Activated CD4-positive, alpha-beta T cell treated with anti-CD3 and anti-CD28 coated beads, Interleukin-2, amount 10 ng/mL, durations not matched to agents 7 days and 5 days (primary cell): ENCODE results near the gene MRPL55. TPM values are rescaled to one million over a fixed set of nuclear protein-coding genes. Genes with fewer than 3 reads are reported as not detected.
A peak's percentile ranks its signal among the peaks of the same experiment; 100 is the strongest.

Experiments used
- CTCF ChIA-PET: fragments of 350-600 bp; sonication (Branson Sonifier 250); formaldehyde crosslinking; loops from one replicate; lab custom pipeline; 2021; ENCODE audit warnings: antibody characterized with exemption; lab: Charles Lee
- POLR2A ChIA-PET: fragments of 350-600 bp; sonication (Branson Sonifier 250); formaldehyde crosslinking; loops from one replicate; lab custom pipeline; 2021; ENCODE audit warnings: antibody characterized with exemption; lab: Charles Lee
- DNase-seq: peaks from one replicate; pipeline ENCODE4 v3.0.0-alpha.2; 2020
- H3K27ac Mint-ChIP-seq: one replicate; pipeline ENCODE4 v1.8.0; 2021; ENCODE audit warnings: mild to moderate bottlenecking, moderate library complexity, mixed read lengths
- H3K27me3 Mint-ChIP-seq: one replicate; pipeline ENCODE4 v1.8.0; 2021; ENCODE audit warnings: mixed read lengths
- H3K36me3 Mint-ChIP-seq: one replicate; pipeline ENCODE4 v1.8.0; 2021; ENCODE audit warnings: low read depth, mixed read lengths
- H3K4me1 Mint-ChIP-seq: one replicate; pipeline ENCODE4 v1.8.0; 2021; ENCODE audit warnings: mixed read lengths
- H3K4me3 Mint-ChIP-seq: one replicate; pipeline ENCODE4 v1.8.0; 2021; ENCODE audit warnings: mild to moderate bottlenecking, moderate library complexity, mixed read lengths
- H3K9me3 Mint-ChIP-seq: one replicate; pipeline ENCODE4 v1.8.0; 2021; ENCODE audit warnings: mixed read lengths
- total RNA-seq, 2 experiments: library from RNA; stranded (reverse); gene quantifications; one replicate each; pipeline ENCODE4 v1.2.3, GENCODE V29; 2021

MRPL55 gene
- total RNA-seq, 2 experiments from 2014 or later: 38.6 to 44.1 TPM

DNA sequence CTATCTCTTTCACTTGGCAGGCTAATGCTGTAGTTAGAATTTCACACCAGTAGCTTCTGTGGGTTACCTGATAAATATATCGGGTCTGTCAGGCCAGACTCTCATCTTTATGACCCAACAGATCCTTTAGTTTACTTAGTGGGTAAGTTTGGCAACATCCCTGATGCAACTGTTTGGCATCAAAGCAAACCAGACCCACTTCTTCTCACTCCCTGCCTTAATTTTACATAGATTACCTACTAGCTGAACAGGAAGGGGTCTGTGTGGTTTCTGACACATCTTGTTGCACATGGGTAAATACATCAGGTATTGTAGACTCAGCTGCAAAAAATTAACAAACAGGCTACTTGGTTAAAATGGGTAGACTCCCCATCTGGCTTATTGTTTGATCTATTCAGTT lies 27.8 kb upstream of the MRPL55 start:
- DNase-seq: no peak
- Mint-ChIP-seq H3K27me3 (peaks cover 27% of the 10 kb centered on the region), H3K9me3 (no peaks in the 10 kb centered on the region), H3K4me1 (peaks cover 17% of the 10 kb centered on the region), H3K27ac (no peak overlapping the region), H3K4me3 (no peak overlapping the region), H3K36me3 (peaks cover 9% of the 10 kb centered on the region)
- POLR2A ChIA-PET: no interaction called here
- CTCF ChIA-PET: interaction anchor here (1.4 to 11.0 kb wide), 4 partner anchors 11 to 48 kb away, joined by 3 to 104 read pairs (median 8); partner anchors contain the start of gene IBA57

GRCh38 chr1:228134591-228134990 lies 25.5 kb upstream of the MRPL55 start:
- peaks cover 19% of the 10 kb centered on the region for H3K4me1 Mint-ChIP-seq
- peaks cover 29% of the 10 kb centered on the region for H3K27me3 Mint-ChIP-seq
- H3K36me3 Mint-ChIP-seq: no peaks in the 10 kb centered on the region
- H3K9me3 Mint-ChIP-seq: no peaks in the 10 kb centered on the region
- ChIA-PET CTCF (interaction anchor here (1.3 to 1.9 kb wide), 3 partner anchors 8 to 32 kb away, joined by 3 to 7 read pairs (median 4); partner anchors contain the start of gene IBA57), POLR2A (interaction anchor here (0.5 kb wide), 1 partner anchor 61 kb away, joined by 3 read pairs; no protein-coding TSS in a partner anchor)
- no peak for DNase-seq
- H3K27ac Mint-ChIP-seq: no peak overlapping the region
- no peak overlapping the region for H3K4me3 Mint-ChIP-seq

- no peak overlapping the region for H3K27ac Mint-ChIP-seq
- ChIA-PET CTCF (interaction anchor here (0.8 to 2.2 kb wide), 4 partner anchors 10 to 35 kb away, joined by 3 to 9 read pairs (median 6); no protein-coding TSS in a partner anchor), POLR2A (no interaction called here)
- no peak overlapping the region for H3K4me3 Mint-ChIP-seq
- DNase-seq: no peak
- H3K9me3 Mint-ChIP-seq: no peaks in the 10 kb centered on the region
- peaks cover 21% of the 10 kb centered on the region for H3K27me3 Mint-ChIP-seq
- H3K36me3 Mint-ChIP-seq: no peaks in the 10 kb centered on the region
- peaks cover 11% of the 10 kb centered on the region for H3K4me1 Mint-ChIP-seq
Measured at GRCh38 chr1:228131766-228132165, 22.7 kb upstream of the MRPL55 start.

- POLR2A ChIA-PET: no interaction called here
- H3K27me3 Mint-ChIP-seq: no peaks in the 10 kb centered on the region
- H3K36me3 Mint-ChIP-seq: peaks cover 2% of the 10 kb centered on the region
- no peak overlapping the region for H3K4me3 Mint-ChIP-seq
- H3K27ac Mint-ChIP-seq: no peak overlapping the region
- no peak for DNase-seq
- CTCF ChIA-PET: interaction anchor here (1.8 to 3.1 kb wide), 2 partner anchors 12 to 40 kb away, joined by 9 to 10 read pairs; partner anchors contain the start of gene IBA57
- H3K4me1 Mint-ChIP-seq: peaks cover 11% of the 10 kb centered on the region
- H3K9me3 Mint-ChIP-seq: no peaks in the 10 kb centered on the region
Measured at GRCh38 chr1:228125185-228125584, 16.1 kb upstream of the MRPL55 start.

DNA sequence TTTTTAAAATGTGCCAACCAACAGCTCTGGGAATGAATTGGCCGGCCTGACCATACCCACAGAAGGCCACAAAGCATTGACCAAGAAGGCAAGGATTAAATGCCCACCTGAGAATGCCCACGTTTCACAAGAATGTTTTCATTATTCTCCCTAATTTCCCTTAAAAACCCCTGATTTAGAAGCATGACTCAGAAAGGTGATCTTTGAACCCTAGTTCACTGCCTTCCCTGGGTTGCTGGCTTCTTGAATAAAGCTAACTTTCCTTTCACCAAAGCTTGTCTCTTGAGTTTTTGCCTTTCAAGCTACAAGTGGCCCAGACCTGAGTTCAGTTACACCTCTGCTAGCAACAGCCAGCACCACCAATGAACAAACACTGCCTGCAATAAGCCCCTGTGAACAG lies 14.4 kb upstream of the MRPL55 start:
- Mint-ChIP-seq H3K27me3 (no peaks in the 10 kb centered on the region), H3K9me3 (peaks cover 6% of the 10 kb centered on the region), H3K36me3 (peaks cover 4% of the 10 kb centered on the region), H3K4me3 (no peak overlapping the region), H3K27ac (no peak overlapping the region), H3K4me1 (peaks cover 11% of the 10 kb centered on the region)
- ChIA-PET POLR2A (no interaction called here), CTCF (interaction anchor here (0.7 to 3.5 kb wide), 5 partner anchors 9 to 170 kb away, joined by 3 to 12 read pairs (median 4); partner anchors contain the start of gene IBA57)
- no peak for DNase-seq

DNA sequence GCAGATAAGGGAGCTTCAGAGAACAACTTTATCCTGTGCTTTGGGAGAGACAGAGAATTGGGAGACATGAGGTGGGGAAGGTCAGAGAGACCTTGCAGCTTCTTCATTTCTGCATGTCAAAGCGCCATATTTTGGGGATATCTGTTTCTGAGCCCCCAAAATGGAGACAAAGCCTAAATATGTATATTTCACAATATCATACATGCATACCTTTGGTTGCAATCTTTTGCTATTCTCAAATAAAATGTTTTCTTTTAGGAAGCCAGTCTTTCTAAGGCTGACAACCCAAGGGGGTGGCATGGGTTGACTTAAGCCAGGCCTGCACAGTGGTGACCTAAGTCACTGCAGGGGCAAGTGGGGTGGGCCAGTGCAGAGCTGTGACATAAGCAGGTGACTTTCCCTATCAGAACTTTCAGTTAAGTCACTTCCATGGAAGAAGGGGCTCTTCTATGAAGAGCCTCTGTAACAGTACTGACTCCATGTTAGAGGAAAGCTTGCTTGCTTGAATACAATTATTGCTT lies 13.9 kb upstream of the MRPL55 start:
- Mint-ChIP-seq H3K4me1 (peaks cover 11% of the 10 kb centered on the region), H3K36me3 (peaks cover 6% of the 10 kb centered on the region), H3K4me3 (no peak overlapping the region), H3K27me3 (no peaks in the 10 kb centered on the region), H3K9me3 (peaks cover 9% of the 10 kb centered on the region), H3K27ac (no peak overlapping the region)
- ChIA-PET CTCF (interaction anchor here (0.7 to 3.5 kb wide), 6 partner anchors 8 to 170 kb away, joined by 3 to 12 read pairs (median 4); partner anchors contain the start of gene IBA57), POLR2A (no interaction called here)
- DNase-seq: no peak

DNA sequence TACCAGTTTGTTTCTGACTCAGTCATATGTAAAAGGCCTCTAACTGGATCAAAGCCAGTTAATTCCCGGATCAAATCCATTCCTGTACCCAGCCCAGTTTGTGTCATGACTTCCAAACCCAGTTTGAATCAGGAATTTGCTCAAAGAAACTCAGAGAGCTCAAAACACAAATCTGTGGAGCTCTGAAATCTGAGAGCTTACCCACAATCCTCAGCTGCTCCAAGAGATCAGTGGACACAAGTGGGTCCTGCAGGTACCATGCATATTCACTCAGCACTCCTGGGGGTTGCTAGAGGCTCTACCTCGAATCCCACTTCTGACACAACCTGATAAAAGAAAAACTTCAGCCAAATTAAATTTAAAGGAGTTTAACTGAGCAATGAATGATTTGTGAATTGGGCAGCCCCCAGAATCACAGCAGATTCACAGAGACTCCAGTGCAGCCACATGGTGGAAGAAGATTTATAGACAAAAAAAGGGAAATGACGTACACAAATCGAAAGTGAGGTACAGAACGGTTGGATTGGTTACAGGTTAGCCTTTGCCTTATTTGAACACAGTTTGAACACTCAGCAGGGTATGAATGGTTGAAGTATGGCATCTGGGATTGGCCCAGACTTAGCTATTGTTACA lies 11.9 kb upstream of the MRPL55 start:
- POLR2A ChIA-PET: interaction anchor here (0.6 kb wide), 1 partner anchor 17 kb away, joined by 3 read pairs; no protein-coding TSS in a partner anchor
- DNase-seq: no peak
- Mint-ChIP-seq H3K27me3 (no peaks in the 10 kb centered on the region), H3K4me3 (no peak overlapping the region), H3K36me3 (peaks cover 11% of the 10 kb centered on the region), H3K9me3 (peaks cover 14% of the 10 kb centered on the region), H3K27ac (peak overlapping the region; percentile 41), H3K4me1 (peaks cover 11% of the 10 kb centered on the region)
- CTCF ChIA-PET: interaction anchor here (1.2 to 3.5 kb wide), 3 partner anchors 10 to 45 kb away, joined by 3 to 12 read pairs (median 9); partner anchors contain the start of gene IBA57

GRCh38 chr1:228120351-228120750 lies 11.3 kb upstream of the MRPL55 start:
- Mint-ChIP-seq H3K36me3 (peaks cover 11% of the 10 kb centered on the region), H3K4me3 (no peak overlapping the region), H3K27ac (no peak overlapping the region), H3K9me3 (peaks cover 14% of the 10 kb centered on the region), H3K4me1 (peaks cover 8% of the 10 kb centered on the region), H3K27me3 (no peaks in the 10 kb centered on the region)
- DNase-seq: no peak
- ChIA-PET CTCF (interaction anchor here (3.5 kb wide), 1 partner anchor 46 kb away, joined by 12 read pairs; the partner anchor contains the start of gene IBA57), POLR2A (no interaction called here)

DNA sequence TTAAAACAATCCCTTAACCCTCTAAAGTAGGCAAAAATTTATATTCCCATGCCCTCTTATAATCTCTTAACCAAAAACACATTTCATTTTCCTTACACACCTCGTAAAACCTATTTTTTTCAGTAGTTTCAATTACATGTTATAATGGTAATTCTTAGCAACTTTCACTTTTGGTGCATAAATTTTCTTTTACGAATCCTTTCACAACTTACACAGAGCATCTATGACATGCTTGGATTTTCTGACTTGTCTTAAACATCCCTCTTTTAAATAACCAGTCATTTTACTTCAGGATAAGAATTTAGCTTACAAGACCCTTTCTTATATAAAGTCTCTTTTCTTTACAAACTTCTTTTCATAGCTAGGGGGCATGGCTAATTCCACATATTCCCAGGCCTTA lies 8.9 kb upstream of the MRPL55 start:
- Mint-ChIP-seq H3K9me3 (peaks cover 14% of the 10 kb centered on the region), H3K36me3 (peaks cover 11% of the 10 kb centered on the region), H3K4me1 (peaks cover 7% of the 10 kb centered on the region), H3K27ac (no peak overlapping the region), H3K4me3 (no peak overlapping the region), H3K27me3 (no peaks in the 10 kb centered on the region)
- ChIA-PET POLR2A (no interaction called here), CTCF (interaction anchor here (1.0 kb wide), 1 partner anchor 8 kb away, joined by 4 read pairs; no protein-coding TSS in a partner anchor)
- DNase-seq: no peak

DNA sequence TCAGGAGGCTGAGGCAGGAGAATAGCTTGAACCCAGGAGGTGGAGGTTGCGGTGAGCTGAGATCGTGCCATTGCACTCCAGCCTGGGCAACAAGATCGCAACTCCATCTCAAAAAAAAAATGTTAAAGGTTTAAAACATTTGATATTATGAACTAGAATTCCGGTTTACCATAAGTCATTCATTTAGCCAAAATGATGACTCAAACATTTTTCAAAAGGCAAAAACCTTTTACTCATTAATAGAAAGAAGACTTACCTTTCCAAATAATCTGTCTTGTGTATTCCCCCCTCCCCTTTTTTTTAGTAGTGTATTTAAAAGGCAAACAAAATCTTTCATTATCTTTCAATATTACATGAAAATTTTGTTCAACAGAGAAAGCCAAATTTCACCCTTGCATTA lies 8.2 kb upstream of the MRPL55 start:
- CTCF ChIA-PET: no interaction called here
- H3K27me3 Mint-ChIP-seq: no peaks in the 10 kb centered on the region

GRCh38 chr1:228114827-228115226 lies 5.7 kb upstream of the MRPL55 start:
- CTCF ChIA-PET: interaction anchor here (1.7 kb wide), 1 partner anchor 16 kb away, joined by 4 read pairs; no protein-coding TSS in a partner anchor
- Mint-ChIP-seq H3K27me3 (no peaks in the 10 kb centered on the region), H3K9me3 (peaks cover 11% of the 10 kb centered on the region), H3K4me3 (no peak overlapping the region), H3K36me3 (peaks cover 7% of the 10 kb centered on the region), H3K27ac (no peak overlapping the region), H3K4me1 (peaks cover 7% of the 10 kb centered on the region)
- POLR2A ChIA-PET: no interaction called here
- DNase-seq: no peak

More for the DNA sequence above, 8.2 kb upstream of the MRPL55 start:
- Mint-ChIP-seq H3K27ac (no peak overlapping the region), H3K4me1 (peaks cover 7% of the 10 kb centered on the region), H3K36me3 (peaks cover 11% of the 10 kb centered on the region), H3K4me3 (no peak overlapping the region), H3K9me3 (peaks cover 14% of the 10 kb centered on the region)
- DNase-seq: no peak
- POLR2A ChIA-PET: no interaction called here

DNA sequence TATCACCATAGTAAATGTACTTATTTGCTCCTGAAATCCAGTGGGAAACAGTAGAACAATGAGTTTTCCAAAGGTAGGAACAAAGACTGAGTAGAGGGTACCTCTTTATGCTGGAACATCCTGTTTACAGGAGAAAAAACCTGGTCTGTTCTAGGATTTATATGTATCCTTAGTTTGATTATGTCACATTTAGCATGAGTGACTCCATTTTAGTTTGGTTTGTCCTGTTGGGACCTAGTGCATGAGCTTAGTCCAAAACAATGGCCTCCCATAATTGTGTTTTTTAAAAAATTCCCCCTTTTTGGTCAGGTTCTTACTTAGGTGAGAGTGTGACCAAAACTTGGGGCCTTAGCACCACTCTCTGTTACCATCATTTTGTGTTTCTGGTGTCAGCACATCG lies 3.5 kb upstream of the MRPL55 start:
- CTCF ChIA-PET: interaction anchor here (1.2 kb wide), 1 partner anchor 18 kb away, joined by 5 read pairs; no protein-coding TSS in a partner anchor
- no peaks in the 10 kb centered on the region for H3K27me3 Mint-ChIP-seq
- peaks cover 22% of the 10 kb centered on the region for H3K4me1 Mint-ChIP-seq
- peaks cover 3% of the 10 kb centered on the region for H3K36me3 Mint-ChIP-seq
- H3K4me3 Mint-ChIP-seq: no peak overlapping the region
- H3K27ac Mint-ChIP-seq: no peak overlapping the region
- DNase-seq: no peak
- peaks cover 3% of the 10 kb centered on the region for H3K9me3 Mint-ChIP-seq
- POLR2A ChIA-PET: no interaction called here

- no peak for DNase-seq
- no peaks in the 10 kb centered on the region for H3K27me3 Mint-ChIP-seq
- H3K27ac Mint-ChIP-seq: no peak overlapping the region
- no peak overlapping the region for H3K4me3 Mint-ChIP-seq
- H3K36me3 Mint-ChIP-seq: no peaks in the 10 kb centered on the region
- ChIA-PET POLR2A (no interaction called here), CTCF (interaction anchor here (1.2 to 1.5 kb wide), 2 partner anchors 19 to 55 kb away, joined by 3 to 5 read pairs; no protein-coding TSS in a partner anchor)
- no peaks in the 10 kb centered on the region for H3K9me3 Mint-ChIP-seq
- peaks cover 23% of the 10 kb centered on the region for H3K4me1 Mint-ChIP-seq
Measured at GRCh38 chr1:228112167-228112566, 3.1 kb upstream of the MRPL55 start.
